NCI-H2227 (cell line): Measurements from ENCODE around the gene CPNE9.

ENCODE experiments used
- DNase-seq: peaks from one replicate; lab custom pipeline; 2025; ENCODE audit not compliant: unreplicated experiment; lab: John Stamatoyannopoulos, UW

CPNE9 gene

DNA sequence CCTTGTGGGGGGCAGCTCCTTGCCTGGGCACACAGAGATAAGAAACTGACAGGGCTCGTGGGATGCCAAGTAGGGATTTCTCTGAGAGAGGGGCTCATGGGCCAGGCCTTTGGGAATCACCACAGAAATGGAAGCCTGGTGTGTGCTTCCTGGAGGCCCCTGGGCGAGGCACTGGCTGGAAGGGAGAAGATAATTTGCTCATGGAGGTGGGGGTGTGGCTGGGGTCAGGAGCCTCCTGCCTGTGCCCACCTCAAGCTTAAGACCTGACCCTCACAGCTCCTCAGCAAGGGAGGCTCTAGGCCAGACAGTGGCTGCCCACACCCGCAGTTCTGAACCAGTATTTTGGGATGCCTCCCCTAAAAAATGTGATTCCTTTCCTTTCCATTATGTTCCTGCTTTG, 16.9 kb upstream of the CPNE9 start:
- DNase-seq = no peak

GRCh38 chr3:9687514-9687913, 16.1 kb upstream of the CPNE9 start:
- no peak for DNase-seq

DNA sequence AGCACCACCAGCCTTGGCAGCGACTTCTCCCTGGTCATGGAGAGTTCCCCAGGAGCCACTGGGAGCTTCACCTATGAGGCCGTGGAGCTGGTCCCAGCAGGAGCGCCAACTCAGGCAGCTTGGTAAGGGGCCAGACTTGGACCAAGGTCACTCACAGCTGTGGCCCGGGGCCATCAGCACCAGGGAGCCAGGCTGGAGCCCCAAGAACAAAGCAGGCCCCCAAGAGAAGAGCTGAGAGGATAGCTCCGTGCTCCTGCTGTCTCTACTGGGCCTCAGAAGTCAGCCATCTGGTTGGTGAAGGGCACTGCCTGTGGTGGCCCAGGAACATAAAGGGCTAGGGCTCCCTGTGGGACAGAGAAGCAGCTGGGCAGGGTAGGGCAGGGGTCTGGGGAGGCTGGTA, 14.7 kb upstream of the CPNE9 start:
- no peak for DNase-seq

DNA sequence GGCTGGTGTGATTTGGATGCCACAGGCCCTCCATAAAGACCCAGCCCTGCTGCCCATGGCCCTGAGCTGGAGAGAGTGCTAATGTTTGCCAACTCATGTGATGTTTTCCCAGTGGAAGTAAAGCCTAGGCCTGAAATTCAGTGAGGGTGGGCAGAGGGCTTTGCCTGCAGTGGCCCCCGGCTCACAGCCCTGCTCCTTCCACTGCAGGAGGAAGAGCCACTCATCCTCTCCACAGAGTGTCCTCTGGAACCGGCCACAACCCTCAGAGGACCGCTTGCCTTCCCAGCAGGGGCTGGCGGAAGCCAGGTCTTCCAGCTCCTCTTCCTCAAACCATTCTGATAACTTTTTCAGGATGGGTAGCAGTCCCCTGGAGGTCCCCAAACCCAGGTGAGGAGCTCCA, 13.9 kb upstream of the CPNE9 start:
- no peak for DNase-seq

- DNase-seq = no peak
Observed at GRCh38 chr3:9690451-9691450, 12.9 kb upstream of the CPNE9 start.

- no peak for DNase-seq
Observed at GRCh38 chr3:9691636-9692035, 12.0 kb upstream of the CPNE9 start.

DNA sequence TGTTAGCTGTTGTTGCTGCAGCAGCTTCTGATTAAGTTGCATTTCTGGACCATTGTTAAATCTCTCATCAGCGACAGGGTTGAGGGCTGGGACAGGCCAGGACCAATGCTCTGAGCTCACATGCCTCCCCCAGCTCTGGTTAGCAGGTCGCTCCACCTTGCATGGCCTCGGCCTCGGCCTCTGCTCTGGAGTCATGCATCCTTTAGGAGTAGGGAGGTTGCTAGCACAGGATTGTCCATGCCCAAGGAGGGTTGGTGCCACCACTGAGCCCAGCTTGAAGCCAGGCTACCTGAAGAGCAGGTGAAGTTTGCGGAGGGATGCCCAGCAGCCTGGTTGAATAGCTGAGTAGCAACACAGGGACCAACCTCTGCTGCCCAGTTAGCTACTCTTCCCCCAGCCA, 11.2 kb upstream of the CPNE9 start:
- DNase-seq = no peak

DNA sequence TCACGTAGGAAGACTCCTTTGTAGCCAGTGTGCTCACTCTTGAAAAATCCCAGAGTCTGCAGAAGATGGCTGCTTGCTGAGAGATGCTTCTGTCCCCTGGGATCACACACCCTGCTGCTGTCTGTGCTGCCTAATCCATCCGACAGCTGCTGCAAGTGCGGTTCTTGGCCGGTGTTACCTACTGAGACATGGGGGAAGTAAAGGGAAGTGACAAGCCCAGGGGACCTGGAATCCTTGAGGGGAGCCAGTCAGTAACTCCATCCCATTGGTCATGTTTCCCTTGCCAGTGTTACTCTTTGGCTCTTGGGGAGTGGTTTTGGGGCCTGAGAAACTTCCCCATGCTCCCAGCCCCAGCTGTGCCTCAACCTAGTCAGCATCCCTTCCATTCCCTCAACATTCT, 8.3 kb upstream of the CPNE9 start:
- no peak for DNase-seq

- no peak for DNase-seq
Observed at GRCh38 chr3:9695746-9696145, 7.9 kb upstream of the CPNE9 start.

DNA sequence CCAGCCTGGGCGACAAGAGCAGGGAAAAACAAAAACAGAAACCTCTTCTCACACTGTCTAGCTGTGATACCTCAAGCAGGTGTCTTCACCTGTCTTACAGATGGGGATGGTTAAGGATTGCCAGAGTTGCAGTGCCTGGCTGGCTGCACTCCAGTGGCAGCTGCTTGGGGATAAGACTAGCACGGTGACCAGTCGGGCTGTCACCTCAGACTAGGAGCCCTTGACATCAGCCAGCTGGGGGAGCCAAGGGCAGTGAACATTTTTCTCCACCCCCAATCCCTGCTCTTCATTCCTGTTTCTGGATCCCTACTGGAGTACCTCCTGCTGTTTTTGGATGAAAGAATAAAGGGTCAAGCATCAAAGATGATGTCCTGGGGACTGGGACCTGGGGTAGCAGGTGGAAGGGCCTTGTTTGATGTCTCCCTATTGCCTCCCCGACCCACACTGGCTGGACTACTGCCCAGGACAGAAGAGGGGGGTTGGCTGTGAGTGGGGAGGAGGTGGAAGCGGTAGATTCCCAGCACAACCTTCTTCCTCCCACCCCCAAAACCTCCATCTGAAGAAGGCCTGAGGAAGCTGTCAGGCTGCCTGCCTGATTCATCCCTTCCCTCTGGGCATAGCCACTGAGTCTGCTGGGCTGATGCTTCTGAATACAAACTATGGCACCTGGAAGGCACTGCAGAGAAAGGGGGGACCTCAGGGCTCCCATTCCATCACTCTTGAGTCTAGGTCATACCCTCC, 7.0 kb upstream of the CPNE9 start:
- no peak for DNase-seq

- DNase-seq = no peak
Observed at GRCh38 chr3:9697892-9698291, 5.7 kb upstream of the CPNE9 start.

GRCh38 chr3:9698293-9698692, 5.3 kb upstream of the CPNE9 start:
- no peak for DNase-seq

- no peak for DNase-seq
Observed at GRCh38 chr3:9700536-9700935, 3.1 kb upstream of the CPNE9 start.

DNA sequence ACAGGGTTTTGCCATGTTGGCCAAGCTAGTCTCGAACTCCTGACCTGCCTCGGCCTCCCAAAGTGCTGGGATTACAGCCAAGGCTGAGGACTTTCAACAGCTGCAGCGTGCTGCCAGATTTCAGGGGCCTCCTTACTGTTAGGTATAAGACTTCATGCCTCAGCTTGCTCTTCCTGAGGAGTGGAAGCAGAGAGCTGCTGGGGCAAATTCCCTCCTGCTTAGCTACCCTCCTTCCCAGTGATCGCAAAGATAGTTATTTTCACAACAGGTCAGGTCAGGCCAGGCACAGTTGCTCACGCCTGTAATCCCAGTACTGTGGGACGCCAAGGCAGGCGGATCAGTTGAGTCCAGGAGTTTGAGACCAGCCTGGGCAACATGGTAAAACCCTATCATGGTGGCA, 2.6 kb upstream of the CPNE9 start:
- no peak for DNase-seq

GRCh38 chr3:9701711-9702110, 1.9 kb upstream of the CPNE9 start:
- no peak for DNase-seq

GRCh38 chr3:9703240-9703639, 393 bp upstream of the CPNE9 start:
- DNase-seq = no peak

DNA sequence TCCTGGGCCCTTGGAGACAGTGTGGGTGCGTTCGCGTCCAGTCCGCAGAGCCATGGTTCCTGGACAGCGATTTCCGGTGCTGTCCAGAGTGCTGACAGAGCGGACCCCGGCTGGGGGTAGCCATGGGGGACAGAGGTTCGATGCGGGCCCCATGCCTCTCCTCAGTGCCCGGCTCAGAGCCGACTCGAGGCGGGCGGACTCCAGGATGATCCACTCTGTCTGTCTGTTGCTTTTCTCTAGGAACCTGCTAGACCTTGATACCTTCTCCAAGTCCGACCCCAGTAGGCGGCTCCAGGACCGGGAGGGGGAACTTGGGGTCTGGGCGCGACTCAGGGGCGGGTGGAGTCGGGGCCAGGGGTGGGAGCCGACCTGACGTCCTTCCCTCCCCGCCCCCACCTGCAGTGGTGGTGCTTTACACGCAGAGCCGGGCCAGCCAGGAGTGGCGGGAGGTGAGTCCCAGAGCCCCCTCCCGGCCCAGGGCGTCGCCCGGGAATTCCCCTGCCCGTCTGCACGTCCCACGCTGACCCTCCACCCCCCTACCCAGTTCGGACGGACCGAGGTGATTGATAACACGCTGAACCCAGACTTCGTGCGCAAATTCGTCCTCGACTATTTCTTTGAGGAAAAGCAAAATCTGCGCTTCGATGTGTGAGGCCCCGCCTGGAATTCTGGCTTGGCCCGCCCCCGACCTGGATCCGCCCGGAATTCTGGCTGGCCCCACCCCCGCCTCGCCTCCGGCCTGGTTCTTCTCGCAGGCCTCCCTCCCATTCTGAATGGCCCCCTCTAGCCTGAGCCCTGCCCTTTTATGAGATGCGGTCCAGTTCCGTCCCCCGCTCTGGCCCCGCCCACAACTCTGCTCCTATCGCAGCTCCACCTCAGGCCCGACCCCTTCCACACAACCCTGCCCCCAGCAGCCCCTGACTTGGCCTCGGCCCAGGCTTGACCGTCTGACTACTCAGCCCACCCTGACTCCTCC, 1.0 kb downstream of the CPNE9 start:
- peak; percentile 76 for DNase-seq

DNA sequence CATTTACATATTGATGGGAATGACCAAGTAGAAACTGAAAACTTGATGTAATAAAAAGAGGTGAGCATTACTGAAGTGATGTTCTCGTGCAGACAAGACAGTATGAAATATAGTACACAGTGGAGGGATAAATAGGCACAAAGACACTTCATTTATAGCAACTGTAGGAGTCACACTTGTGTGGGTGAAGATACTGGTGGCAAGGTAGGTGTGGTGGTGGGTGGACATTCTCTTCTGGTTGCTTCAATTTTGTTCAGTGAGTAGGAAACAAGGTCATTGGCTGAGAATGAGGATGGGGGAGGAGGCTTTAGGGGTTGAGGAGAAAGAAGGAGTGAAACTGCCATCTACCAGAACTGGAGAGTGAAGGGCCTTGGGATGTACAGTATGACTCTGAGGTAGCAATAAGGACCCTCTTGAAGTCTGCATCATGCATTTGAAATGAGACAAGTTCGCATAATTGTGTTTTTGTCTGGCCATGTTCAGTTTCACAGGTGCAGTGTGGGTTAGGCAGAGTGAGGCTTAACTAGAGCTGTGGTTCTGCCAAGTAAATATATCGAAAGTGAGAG, 6.6 kb downstream of the CPNE9 start:
- DNase-seq = no peak

DNA sequence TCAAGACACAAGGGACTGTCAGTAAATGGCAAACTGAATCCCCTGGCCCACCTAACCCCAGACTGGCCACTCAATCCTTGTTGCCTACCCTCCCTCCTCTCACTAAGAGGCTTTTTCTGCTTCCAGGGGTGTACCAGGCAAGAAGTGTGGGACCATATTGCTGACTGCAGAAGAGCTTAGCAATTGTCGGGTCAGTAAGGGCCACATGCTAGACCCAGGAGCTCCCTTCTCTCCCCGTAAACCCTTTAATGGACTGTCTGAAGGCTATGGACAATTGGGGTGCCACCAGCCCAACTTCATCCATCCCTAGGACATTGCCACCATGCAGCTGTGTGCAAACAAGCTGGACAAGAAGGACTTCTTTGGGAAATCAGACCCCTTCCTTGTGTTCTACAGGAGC, 8.8 kb downstream of the CPNE9 start:
- DNase-seq = no peak

DNA sequence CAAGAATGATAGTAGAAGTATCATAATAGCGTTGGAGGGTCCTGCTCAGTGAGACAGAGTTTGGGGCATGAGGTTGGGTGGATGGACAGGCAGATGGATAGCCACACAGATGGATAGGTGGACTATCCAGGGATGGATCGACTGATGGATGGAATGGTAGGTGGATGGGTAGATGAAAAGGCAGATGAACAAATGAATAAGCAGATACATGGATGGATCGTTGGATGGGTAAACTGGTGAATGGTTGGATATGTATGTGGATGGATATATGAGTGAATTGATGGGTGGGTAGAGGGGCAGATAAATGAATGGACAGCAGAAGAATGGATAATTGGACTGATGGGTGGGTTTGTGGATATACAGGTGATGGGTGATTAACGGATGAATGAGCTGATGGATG, 9.5 kb downstream of the CPNE9 start:
- DNase-seq = no peak

DNA sequence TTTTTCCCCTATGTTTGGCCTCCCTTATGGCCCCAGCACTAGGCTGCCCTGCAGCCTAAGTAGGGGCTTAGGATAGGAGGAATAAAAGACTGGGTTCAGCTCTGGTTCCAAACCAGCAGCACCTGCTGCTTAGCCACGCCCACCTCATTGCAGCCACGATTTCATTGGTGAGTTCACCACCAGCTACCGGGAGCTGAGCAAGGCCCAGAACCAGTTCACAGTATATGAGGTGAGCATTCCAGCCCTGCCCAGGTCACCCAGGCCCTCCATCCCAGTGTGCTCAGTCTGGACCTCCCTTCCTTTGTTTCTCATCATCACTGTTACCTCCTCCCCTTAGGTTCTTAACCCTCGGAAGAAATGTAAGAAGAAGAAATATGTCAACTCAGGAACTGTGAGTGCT, 11.5 kb downstream of the CPNE9 start:
- DNase-seq = peak; percentile 9
